SK-N-SH treated with all-trans-retinoic acid at 6 μM for 48 hours (cell line): ENCODE results near the gene PROX2.

Experiments
- ATAC-seq: fragments of 200-7000 bp; cut with Tn5 transposase; 3 replicates; pipeline ENCODE4 v1.9.1; 2020; ENCODE audit warnings: mild to moderate bottlenecking, moderate library complexity
- ARNTL ChIP-seq: fragments of 450-650 bp; formaldehyde crosslinking; IDR thresholded peaks from 2 replicates; pipeline ENCODE4 v1.5.0; 2020; ENCODE audit warnings: low read depth, mild to moderate bottlenecking, moderate library complexity, borderline replicate concordance
- BACH2 ChIP-seq: fragments of 250-450 bp; sonication (Bioruptor Pico); IDR thresholded peaks from 2 replicates; pipeline ENCODE4 v1.9.0; 2021; ENCODE audit warnings: mild to moderate bottlenecking, borderline replicate concordance
- CREB5 ChIP-seq: fragments of 250-450 bp; sonication (Bioruptor Pico); IDR thresholded peaks from 2 replicates; pipeline ENCODE4 v1.5.1; 2020; ENCODE audit warnings: low read depth, mild to moderate bottlenecking, moderate library complexity
- CSDC2 ChIP-seq: fragments of 250-450 bp; sonication (Bioruptor Pico); IDR thresholded peaks from 2 replicates; pipeline ENCODE4 v1.5.0; 2020; ENCODE audit warnings: mild to moderate bottlenecking, moderate library complexity
- CSRNP3 ChIP-seq: fragments of 250-450 bp; sonication (Bioruptor Pico); IDR thresholded peaks from 2 replicates; pipeline ENCODE4 v1.5.1; 2021; ENCODE audit warnings: mild to moderate bottlenecking, moderate library complexity
- ESRRG ChIP-seq: fragments of 250-450 bp; sonication (Bioruptor Pico); IDR thresholded peaks from 2 replicates; pipeline ENCODE4 v1.6.1; 2021; ENCODE audit warnings: mild to moderate bottlenecking
- GLIS3 ChIP-seq: fragments of 250-450 bp; sonication (Bioruptor Pico); IDR thresholded peaks from 2 replicates; pipeline ENCODE4 v1.5.0; 2020; ENCODE audit warnings: mild to moderate bottlenecking, moderate library complexity
- ISL1 ChIP-seq: fragments of 250-450 bp; sonication (Bioruptor Pico); IDR thresholded peaks from 2 replicates; pipeline ENCODE4 v2.1.2; 2022; ENCODE audit warnings: mild to moderate bottlenecking, moderate library complexity
- OSR1 ChIP-seq: fragments of 250-450 bp; sonication (Bioruptor Pico); IDR thresholded peaks from 2 replicates; pipeline ENCODE4 v1.8.0; 2022; ENCODE audit warnings: moderate library complexity, mild to moderate bottlenecking, inconsistent platforms
- PATZ1 ChIP-seq: fragments of 250-450 bp; sonication (Bioruptor Pico); IDR thresholded peaks from 2 replicates; pipeline ENCODE4 v1.8.0; 2020; ENCODE audit warnings: mild to moderate bottlenecking, moderate library complexity, borderline replicate concordance
- POU6F1 ChIP-seq: fragments of 250-450 bp; sonication (Bioruptor Pico); IDR thresholded peaks from 2 replicates; pipeline ENCODE4 v1.8.0; 2021; ENCODE audit warnings: low read depth, mild to moderate bottlenecking, moderate library complexity, borderline replicate concordance
- PPARA ChIP-seq: fragments of 250-450 bp; sonication (Bioruptor Pico); IDR thresholded peaks from 2 replicates; pipeline ENCODE4 v1.5.0; 2020; ENCODE audit warnings: mild to moderate bottlenecking, borderline replicate concordance
- RARB ChIP-seq: fragments of 250-450 bp; sonication (Bioruptor Pico); IDR thresholded peaks from 2 replicates; pipeline ENCODE4 v1.8.0; 2021; ENCODE audit warnings: mild to moderate bottlenecking, moderate library complexity
- SNAI2 ChIP-seq: fragments of 250-450 bp; sonication (Bioruptor Pico); IDR thresholded peaks from 2 replicates; pipeline ENCODE4 v1.5.0; 2020; ENCODE audit warnings: mild to moderate bottlenecking, moderate library complexity
- TCF4 ChIP-seq: fragments of 250-450 bp; sonication (Bioruptor Pico); IDR thresholded peaks from 2 replicates; pipeline ENCODE4 v1.8.0; 2021; ENCODE audit warnings: mild to moderate bottlenecking, moderate library complexity, borderline replicate concordance
- TOX ChIP-seq: fragments of 250-450 bp; sonication (Bioruptor Pico); IDR thresholded peaks from 2 replicates; pipeline ENCODE4 v1.8.0; 2021; ENCODE audit warnings: mild to moderate bottlenecking, moderate library complexity, borderline replicate concordance
- TSHZ2 ChIP-seq: fragments of 250-450 bp; sonication (Bioruptor Pico); IDR thresholded peaks from 2 replicates; pipeline ENCODE4 v1.5.0; 2020; ENCODE audit warnings: mild to moderate bottlenecking, moderate library complexity
- ZC3H10 ChIP-seq: fragments of 250-450 bp; sonication (Bioruptor Pico); IDR thresholded peaks from 2 replicates; pipeline ENCODE4 v1.5.1; 2021; ENCODE audit warnings: mild to moderate bottlenecking, moderate library complexity
- ZFP3 ChIP-seq: fragments of 250-450 bp; sonication (Bioruptor Pico); IDR thresholded peaks from 2 replicates; pipeline ENCODE4 v1.5.0; 2020; ENCODE audit warnings: mild to moderate bottlenecking, moderate library complexity
- ZFP30 ChIP-seq: fragments of 450-650 bp; formaldehyde crosslinking; IDR thresholded peaks from 2 replicates; pipeline ENCODE4 v1.5.0; 2022; ENCODE audit warnings: mild to moderate bottlenecking, moderate library complexity
- ZNF565 ChIP-seq: fragments of 450-650 bp; formaldehyde crosslinking; conservative IDR thresholded peaks from 2 replicates; pipeline ENCODE4 v1.5.0; 2020; ENCODE audit warnings: low read depth, mild to moderate bottlenecking, moderate library complexity
- ZNF8 ChIP-seq: fragments of 450-650 bp; formaldehyde crosslinking; IDR thresholded peaks from 2 replicates; pipeline ENCODE4 v1.5.0; 2020; ENCODE audit warnings: mild to moderate bottlenecking, moderate library complexity

Gene PROX2

GRCh38 chr14:74863274-74863673, 12.7 kb downstream of the PROX2 start:
- ATAC-seq = no peak
- TF ChIP-seq TCF4 (CRISPR knock-in tag) (no peak), ZNF8 (CRISPR knock-in tag) (no peak), OSR1 (CRISPR knock-in tag) (no peak), ZC3H10 (no peak), BACH2 (CRISPR knock-in tag) (no peak), POU6F1 (no peak), PPARA (CRISPR knock-in tag) (no peak), ESRRG (CRISPR knock-in tag) (no peak), GLIS3 (CRISPR knock-in tag) (no peak), SNAI2 (CRISPR knock-in tag) (no peak), PATZ1 (CRISPR knock-in tag) (no peak), ZFP3 (CRISPR knock-in tag) (no peak)

- ATAC-seq = no peak
- TF ChIP-seq ZFP30 (CRISPR knock-in tag) (no peak), BACH2 (CRISPR knock-in tag) (no peak), TCF4 (CRISPR knock-in tag) (no peak), TOX (no peak), CREB5 (CRISPR knock-in tag) (no peak), PPARA (CRISPR knock-in tag) (no peak), ISL1 (CRISPR knock-in tag) (no peak), ZNF565 (CRISPR knock-in tag) (no peak)
Measured at GRCh38 chr14:74861734-74862090, 14.2 kb downstream of the PROX2 start.

- TF ChIP-seq CSDC2 (CRISPR knock-in tag) (no peak), CSRNP3 (CRISPR knock-in tag) (no peak), ARNTL (CRISPR knock-in tag) (no peak), ZFP30 (CRISPR knock-in tag) (no peak), GLIS3 (CRISPR knock-in tag) (no peak), OSR1 (CRISPR knock-in tag) (no peak), RARB (CRISPR knock-in tag) (no peak), SNAI2 (CRISPR knock-in tag) (no peak), TSHZ2 (CRISPR knock-in tag) (no peak), CREB5 (CRISPR knock-in tag) (no peak), PATZ1 (CRISPR knock-in tag) (no peak), ESRRG (CRISPR knock-in tag) (no peak), ZFP3 (CRISPR knock-in tag) (no peak), BACH2 (CRISPR knock-in tag) (no peak)
- ATAC-seq = peak; percentile 94
Measured at GRCh38 chr14:74860899-74861733, 14.8 kb downstream of the PROX2 start.
